GM19328 (cell line): ENCODE measurements around the gene ZNF134.

Source experiments
- ATAC-seq: cut with Tn5 transposase; IDR thresholded peaks from one replicate; pipeline ENCODE4 v1.9.1; 2021; ENCODE audit warnings: mild to moderate bottlenecking, moderate library complexity; ENCODE audit not compliant: unreplicated experiment

Gene ZNF134

GRCh38 chr19:57637379-57637778 is 23.3 kb downstream of the ZNF134 start:
- no peak for ATAC-seq

- no peak for ATAC-seq
These were observed 27.7 kb downstream of the ZNF134 start for GRCh38 chr19:57641715-57642234.

DNA sequence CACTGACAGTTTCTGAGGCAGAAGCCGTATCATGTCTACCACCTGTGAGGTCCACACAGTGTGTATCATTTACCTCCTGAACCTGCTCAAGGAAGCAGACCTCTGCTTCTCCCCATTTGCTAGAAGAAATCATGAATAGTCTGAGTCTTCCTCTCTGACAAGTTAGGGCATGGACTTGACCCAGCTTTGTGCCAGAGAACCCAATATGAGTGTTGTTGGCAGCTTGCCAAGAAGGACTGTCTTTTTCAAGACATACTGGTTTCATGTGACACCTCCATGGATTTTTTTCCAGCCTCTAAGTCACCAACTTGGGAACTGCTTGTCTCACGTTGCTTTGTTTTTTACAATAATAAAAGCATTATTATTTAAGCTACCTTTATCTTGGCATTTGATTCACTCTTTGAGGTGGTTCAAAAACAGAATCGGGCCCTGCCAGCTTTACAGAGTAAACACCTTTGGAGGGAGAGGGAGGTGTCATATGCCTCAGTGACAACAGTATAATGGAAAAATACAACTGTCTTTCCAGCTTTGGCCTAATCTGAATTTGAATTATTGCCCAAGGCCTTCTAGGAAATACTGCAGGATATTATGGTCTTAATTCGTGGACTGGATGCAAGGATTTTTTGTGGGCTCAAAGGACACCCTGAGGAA is 28.5 kb downstream of the ZNF134 start:
- no peak for ATAC-seq

- no peak for ATAC-seq
These were observed 29.7 kb downstream of the ZNF134 start for GRCh38 chr19:57643734-57644133.

GRCh38 chr19:57648331-57649003 is 34.4 kb downstream of the ZNF134 start:
- ATAC-seq, result no peak

DNA sequence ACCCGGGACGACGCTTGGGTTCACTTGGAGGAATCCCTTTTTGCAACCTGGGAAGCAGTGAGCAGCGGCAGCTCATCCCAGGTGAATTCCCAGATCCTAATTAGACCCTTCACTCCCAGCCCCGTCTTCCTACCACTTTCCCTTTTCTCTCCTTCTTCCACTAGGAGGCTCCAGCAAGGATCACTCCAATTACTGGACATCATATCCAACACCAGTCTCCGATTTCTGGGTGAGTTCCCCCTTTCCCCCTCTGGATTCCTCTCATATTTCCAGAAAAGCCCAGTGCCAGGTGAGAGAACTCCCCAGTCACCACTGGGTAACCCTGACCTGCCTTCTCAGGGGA is 37.6 kb downstream of the ZNF134 start:
- no peak for ATAC-seq

DNA sequence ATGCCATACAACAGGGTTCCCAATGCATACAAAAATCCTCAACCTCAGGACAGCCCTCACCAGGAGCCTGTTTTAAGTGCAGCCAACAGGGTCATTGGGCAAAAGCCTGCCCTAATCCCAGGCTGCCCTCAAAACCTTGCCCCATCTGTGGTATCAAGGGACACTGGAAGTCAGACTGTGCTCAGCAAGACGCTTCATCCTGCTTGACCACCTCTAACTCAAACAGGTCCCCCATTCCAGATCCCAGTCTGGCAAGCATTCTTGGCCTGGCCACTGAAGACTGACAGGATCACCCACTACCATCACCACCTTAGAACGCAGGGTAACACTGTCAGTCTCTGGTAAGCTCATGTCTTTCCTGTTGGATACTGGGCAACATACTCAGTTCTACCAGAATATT is 39.6 kb downstream of the ZNF134 start:
- no peak for ATAC-seq

DNA sequence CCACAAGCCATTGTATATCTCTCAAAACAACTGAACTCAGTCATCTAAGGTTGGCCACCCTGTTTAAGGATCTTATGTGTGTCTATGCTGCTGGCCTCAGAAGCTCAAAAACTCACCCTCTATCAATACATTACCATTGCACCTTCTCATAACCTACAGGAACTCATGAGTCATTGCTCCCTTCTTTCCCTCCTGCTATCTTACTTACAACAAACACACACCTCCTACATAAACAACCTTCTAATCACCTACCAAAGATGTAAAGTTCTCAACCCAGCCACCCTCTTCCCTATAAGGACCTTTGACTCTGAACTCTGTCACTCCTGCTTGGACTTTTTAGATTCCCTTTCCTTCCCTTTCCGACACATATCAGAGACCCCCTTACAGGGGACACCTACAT is 41.4 kb downstream of the ZNF134 start:
- ATAC-seq, result no peak

DNA sequence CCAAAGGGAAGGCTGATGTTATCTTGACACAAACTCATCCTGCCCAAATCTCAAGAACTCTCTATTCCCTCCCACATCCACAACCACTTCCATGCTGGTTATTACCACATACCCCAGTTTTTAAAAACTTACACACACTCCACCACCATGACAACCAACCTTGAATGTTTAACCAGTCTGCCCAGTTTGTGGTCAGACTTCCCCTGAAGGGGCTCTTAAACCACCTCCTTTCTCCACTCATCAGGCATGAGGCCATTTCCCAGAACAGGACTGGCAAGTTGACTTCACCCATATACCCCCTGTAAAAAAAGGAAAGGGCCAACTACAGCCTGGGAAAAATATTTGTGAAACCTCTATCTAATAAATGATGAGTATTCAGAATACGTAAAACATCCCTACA is 42.3 kb downstream of the ZNF134 start:
- no peak for ATAC-seq

GRCh38 chr19:57664269-57665127 is 50.5 kb downstream of the ZNF134 start:
- no peak for ATAC-seq

GRCh38 chr19:57665261-57665806 is 51.3 kb downstream of the ZNF134 start:
- ATAC-seq, result no peak

DNA sequence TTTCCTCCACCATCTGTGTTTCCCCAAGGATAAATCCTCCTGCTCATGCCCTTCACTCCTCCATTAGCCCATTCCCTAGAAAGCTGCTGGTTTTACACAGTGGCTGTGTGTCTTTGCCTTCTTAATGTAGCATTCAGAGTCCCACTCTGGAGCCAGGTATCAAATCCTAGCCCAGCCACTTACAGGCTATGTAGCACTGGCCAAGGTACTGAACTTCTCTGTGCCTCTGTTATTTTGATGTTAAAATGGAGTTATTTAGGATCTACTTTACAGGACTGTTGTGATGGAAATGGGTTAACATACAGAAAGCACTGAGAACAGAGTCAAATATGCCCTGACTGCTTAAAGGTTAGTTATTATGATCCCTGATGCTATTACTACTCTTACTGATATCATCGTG is 53.2 kb downstream of the ZNF134 start:
- ATAC-seq, result no peak

DNA sequence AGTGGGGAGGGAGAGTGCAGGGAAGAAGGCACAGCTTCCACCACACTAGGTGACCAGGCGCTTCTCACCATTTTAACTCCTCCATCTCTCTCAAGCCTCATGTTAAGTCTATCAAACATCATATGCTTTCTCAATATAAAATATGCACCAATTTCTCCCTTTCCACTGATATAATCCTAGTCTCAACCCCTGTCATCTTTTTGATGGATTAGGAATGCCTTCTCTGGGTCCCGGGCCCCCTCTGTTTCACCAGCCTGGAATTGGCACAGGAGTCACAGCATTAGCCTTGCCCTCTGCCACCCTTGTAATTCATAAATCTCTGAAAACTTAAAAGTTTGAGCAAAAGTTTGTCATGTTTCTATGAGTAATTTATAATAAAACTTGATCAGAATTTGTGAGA is 54.6 kb downstream of the ZNF134 start, which contains the start of gene ZSCAN4:
TSS of gene ZSCAN4 (plus strand) at position 301 of the 400 bp plus-strand sequence. CDS start 7,211 bp downstream, outside the sequence.
- no peak for ATAC-seq

DNA sequence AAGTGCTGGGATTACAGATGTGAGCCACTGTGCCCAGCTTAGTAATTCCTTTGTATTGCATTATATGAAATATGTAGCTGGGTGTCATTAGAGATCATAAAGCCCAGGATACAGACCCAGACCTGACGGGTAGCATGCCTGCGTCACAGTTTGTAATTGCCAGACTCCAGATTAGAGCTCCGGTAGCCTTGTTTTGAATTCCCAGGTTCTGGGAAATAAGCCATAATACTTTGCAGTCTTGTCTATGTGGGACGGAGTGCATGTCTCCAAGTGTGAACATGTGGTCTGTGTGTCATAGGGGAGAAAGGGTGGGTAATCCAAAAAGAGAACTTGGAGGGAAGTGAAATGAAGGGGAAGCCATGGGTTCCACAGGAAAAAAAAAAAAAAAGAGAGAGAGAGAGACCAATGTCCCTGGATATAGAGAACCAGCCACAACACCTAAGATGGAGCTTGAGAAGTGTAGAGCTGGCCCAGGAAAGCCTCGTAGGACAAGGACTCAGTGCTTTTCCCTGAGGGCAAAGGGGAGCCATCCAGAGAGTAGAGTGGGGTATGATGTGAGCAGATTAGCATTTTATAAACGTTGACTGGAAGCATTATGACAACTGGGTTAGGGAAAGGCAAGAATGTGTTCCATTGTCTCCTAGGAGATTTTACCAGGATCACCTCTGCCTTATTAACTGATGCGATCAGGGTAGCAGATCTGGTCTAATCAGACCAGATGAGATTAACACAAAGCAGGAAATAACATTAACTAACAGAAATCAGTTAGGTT is 57.3 kb downstream of the ZNF134 start:
- ATAC-seq, result no peak

DNA sequence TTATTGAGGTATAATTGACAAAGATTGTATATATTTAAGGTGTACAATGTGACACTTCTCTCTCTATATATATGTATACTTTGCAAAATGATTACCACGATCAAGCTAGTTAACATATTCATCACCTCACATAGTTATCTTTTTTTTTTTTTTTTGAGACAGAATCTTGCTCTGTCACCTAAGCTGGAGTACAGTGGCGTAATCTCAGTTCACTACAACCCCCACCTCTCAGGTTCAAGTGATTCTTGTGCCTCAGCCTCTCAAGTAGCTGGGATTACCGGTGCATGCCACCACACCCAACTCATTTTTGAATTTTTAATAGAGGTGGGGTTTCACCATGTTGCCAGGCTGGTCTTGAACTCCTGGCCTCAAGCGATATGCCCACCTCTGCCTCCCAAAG is 58.4 kb downstream of the ZNF134 start:
- no peak for ATAC-seq
